Omental fat pad (tissue), 4 donors: Measurements from ENCODE around the gene PDGFD. TPM values are rescaled to one million over a fixed set of nuclear protein-coding genes. Genes with fewer than 3 reads are reported as not detected.
A peak's percentile ranks its signal among the peaks of the same experiment; 100 is the strongest.

ENCODE experiments used
- ATAC-seq: fragments of 150-250 bp; one replicate; pipeline ENCODE4 v1.9.1; 2016; ENCODE audit warnings: mild to moderate bottlenecking, moderate library complexity; ENCODE audit not compliant: low FRiP score
- DNase-seq: peaks from one replicate; pipeline ENCODE4 v3.0.0-alpha.2; 2019; ENCODE audit warnings: low spot score
- total RNA-seq, 4 donors: library from RNA; depleted of rRNA; stranded (reverse); fragments of >200 nt; gene quantifications; one replicate each; pipeline ENCODE4 v1.1.0, GENCODE V29; 2016
- TF ChIP-seq, protein P1 (sequence below), 3 donors: fragments of 450-650 bp; IDR thresholded peaks; one replicate each; pipeline ENCODE4 v1.5.1; 2016 to 2017; ENCODE audit warnings: antibody characterized with exemption in 3 of 3, mild to moderate bottlenecking in 3 of 3, moderate library complexity in 2 of 3

Gene PDGFD
- total RNA-seq, 4 donors from 2014 or later = 11.3 to 63.1 (median 38.9) TPM

DNA sequence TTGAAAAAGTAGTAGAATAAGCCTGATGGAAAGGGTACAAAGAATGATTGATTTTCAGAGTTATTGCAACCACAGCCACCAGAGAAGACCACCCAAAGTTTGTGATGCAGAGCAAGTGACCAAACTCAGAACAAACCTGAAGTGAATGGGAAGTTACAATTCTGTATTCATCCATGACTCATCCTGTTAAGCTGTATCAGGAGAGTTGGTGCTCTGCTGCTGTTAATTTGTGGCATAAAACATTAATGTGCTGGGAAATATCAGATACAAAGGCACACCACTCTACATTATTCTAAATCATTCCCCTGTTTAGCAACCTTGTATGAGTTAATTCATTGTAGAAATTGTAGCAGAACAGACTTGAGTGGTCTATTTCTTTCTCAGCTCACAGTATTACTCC, 19.6 kb upstream of the PDGFD start:
- no peak for DNase-seq
- no peak for ATAC-seq
- TF ChIP-seq, protein P1, sequence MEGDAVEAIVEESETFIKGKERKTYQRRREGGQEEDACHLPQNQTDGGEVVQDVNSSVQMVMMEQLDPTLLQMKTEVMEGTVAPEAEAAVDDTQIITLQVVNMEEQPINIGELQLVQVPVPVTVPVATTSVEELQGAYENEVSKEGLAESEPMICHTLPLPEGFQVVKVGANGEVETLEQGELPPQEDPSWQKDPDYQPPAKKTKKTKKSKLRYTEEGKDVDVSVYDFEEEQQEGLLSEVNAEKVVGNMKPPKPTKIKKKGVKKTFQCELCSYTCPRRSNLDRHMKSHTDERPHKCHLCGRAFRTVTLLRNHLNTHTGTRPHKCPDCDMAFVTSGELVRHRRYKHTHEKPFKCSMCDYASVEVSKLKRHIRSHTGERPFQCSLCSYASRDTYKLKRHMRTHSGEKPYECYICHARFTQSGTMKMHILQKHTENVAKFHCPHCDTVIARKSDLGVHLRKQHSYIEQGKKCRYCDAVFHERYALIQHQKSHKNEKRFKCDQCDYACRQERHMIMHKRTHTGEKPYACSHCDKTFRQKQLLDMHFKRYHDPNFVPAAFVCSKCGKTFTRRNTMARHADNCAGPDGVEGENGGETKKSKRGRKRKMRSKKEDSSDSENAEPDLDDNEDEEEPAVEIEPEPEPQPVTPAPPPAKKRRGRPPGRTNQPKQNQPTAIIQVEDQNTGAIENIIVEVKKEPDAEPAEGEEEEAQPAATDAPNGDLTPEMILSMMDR (IDR thresholded peaks at IDR 0.05) = no peak

DNA sequence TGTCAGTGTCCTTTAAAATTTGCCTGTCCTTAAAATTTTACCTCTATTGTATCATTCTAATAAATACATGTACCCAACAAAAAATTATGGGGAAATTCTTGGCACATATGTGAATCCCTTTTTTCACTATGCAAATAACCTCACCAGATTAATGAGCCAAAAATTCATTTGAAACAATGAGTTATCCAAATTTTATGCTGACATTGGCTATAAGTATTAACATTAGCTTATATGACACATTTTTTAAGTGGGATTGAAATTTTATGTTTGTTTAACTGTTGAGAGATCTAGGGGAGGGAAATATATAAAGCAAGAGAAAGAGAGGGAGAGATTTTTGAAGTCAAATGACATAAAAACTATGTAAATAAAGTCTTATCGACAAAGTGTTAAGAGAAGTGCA, 11.8 kb upstream of the PDGFD start:
- TF ChIP-seq, protein P1 (IDR thresholded peaks at IDR 0.05) = no peak
- DNase-seq (no peak), ATAC-seq (no peak)

DNA sequence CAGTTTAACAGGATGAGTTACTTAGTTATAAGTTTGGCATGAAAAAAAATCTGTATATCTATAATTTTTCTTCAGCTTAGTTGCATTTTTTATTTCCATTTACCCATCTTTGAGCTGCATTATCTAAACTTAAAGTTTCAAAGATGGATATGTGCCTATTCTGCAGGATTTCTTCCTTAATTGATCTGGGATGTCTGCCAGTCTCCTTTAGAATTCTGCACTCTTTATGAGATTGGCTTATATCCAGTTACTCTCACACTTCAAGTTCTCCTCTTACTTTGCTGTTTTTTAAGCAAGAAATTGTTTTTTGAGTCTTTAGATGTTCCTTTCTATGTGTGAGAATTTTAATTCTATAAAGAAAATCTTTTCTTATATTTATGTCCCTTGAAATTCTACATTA, 5.1 kb upstream of the PDGFD start:
- ATAC-seq (no peak), DNase-seq (no peak)
- TF ChIP-seq, protein P1 (IDR thresholded peaks at IDR 0.05) = no peak

DNA sequence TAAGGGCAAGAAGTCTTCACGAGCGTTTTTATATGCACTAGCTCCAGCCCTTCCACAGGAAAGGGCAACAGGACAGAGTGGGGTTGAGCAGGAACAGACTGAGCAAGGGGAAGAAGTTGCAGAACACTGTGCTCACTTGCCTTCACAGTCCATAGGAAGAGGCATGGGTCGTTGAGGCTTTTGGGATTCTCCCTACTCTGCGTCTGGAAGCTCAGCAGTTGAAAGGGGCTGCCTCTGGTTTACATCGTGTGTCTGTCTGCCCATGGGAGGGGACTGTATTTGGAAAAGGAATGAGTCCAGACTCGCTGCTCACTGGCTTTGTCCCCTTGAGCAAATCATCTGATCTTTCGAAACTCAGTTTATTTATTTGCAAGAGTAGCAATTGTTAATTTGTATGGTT, 1.1 kb upstream of the PDGFD start:
- TF ChIP-seq, protein P1 (IDR thresholded peaks at IDR 0.05) = no peak
- ATAC-seq (no peak), DNase-seq (no peak)

DNA sequence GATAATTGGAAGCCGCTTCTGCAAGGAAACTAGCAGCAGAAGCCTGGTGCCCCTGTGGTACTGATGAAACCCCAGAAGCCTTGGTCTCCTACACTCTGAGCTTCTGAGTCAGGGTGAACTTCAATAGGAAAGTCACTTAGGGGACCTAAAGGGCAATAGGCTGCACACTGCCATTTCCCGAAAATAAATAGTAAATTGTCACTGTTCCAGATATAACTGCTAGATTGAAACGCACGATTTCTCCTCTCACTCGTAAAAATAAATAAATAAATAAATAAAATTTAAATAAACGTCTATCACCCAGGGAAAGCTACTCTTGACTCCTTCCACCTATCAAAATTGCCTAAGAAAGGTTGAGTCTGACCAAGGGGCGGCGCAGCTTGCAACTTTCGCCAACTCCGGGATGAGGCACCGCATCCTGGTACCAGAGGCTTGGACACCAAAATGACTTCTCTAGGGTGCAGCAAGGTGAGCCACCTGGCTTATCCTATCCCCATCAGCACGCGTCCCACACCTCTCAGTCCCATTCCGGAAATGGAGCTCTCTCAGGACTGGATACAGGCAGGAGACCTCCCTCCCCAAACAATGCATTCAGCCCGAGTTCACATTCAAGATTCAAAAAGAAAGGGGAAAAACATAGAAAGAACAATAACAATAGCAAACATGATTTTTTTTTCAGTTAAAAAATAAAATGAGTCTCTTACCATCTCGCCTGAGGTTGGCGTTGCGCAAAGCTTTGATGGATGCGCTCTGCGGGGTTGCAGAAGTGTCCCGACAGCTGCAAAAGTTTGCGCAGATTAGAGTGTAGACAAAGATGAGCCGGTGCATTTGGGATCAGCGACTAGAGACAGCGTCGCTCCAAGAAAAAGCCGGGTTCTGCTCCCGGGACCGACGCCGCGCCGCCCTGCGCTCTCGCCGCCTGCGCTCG, 583 bp downstream of the PDGFD start:
- DNase-seq (no peak), ATAC-seq (peak; percentile 35)
- TF ChIP-seq, protein P1 (IDR thresholded peaks at IDR 0.05) = no peak

DNA sequence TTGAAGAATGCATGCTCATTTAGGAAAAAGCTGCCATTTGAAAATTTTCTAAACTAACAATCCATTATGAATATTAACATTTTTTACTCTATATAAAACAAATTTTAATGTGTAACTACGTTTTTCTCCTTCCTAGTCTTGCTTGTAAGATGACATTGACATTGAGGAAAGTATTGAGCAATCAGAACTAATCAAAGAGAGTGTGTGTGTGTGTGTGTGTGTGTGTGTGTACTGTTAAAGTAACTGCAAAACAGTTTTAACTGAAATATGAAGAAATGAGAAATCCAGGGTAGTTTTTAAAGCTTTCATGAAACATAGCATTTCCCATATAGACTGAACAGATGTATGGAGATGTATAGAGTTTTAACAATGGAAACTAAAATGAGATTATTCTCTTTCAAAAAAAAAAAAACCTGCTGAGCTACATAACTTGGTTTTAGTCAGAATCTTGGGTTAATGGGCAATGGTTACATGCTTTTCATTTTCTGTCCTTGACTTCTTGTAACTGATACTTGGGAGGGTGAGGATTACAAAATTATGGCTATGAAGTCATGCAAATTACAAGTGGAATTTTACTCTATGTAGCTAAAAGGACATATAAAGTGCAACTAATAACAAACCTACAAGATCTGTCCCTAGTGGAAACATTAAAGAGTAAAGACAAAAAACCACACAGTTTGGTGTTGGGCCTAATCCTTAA, 2.0 kb downstream of the PDGFD start:
- TF ChIP-seq, protein P1 (IDR thresholded peaks at IDR 0.05) = no peak
- DNase-seq (no peak), ATAC-seq (no peak)
